ENCODE measurements around the gene CLIC1. TPM values are rescaled to one million over a fixed set of nuclear protein-coding genes. Genes with fewer than 3 reads are reported as not detected.
A peak's percentile ranks its signal among the peaks of the same experiment; 100 is the strongest.

The CLIC1 gene
- polyA plus RNA-seq, 6 donors from 2014 or later = 536 to 743 (median 628) TPM

DNA sequence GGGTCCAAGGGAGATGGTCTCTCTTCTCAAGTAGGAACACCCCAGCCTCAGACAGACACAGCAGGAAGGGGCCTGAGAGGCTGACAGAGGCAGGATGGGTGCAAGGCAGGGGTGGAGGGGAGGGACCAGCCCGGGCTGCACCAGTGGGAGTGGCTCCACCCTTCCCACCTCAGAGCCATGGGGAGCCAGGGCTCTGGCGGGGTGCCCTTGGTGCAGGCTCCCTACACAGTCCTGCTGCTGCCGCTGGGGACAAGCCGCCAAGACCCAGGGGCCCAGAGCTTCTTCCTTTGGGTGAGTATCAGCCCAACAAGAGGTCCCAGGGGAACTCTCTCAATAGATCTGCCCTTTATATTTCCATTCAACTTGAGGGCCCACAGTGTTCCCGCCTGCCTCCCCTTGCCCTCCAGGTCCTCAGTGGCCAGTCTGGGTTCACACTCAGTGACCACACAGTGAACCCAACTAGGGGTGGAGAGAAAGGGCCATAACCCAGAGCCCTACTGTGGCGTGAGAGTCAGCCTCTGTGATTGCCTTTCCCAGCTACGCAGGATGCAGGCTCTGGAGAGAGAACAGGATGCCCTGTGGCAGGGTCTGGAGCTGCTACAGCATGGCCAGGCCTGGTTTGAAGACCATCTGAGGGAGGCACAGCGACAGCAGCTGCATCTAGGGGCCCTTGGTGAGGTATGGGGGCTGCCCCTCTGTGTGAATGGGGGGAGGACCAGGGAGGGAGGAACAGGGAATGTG is 26.7 kb upstream of the CLIC1 start:
- DNase-seq = no peak
- Mint-ChIP-seq H3K27ac (peak overlapping the region in 1 of 6 donors; percentile 42), H3K9me3 (no peaks in the 10 kb centered on the region), H3K36me3 (peaks cover 0 to 20% of the 10 kb centered on the region in 2 donors), H3K4me1 (peaks cover 0 to 9% (median 0%) of the 10 kb centered on the region in 3 donors), H3K4me3 (peak overlapping the region in 1 of 8 donors; percentile 76), H3K27me3 (no peaks in the 10 kb centered on the region)
- no peak for ATAC-seq (ENCODE audit: low read depth in 2 of 2)

DNA sequence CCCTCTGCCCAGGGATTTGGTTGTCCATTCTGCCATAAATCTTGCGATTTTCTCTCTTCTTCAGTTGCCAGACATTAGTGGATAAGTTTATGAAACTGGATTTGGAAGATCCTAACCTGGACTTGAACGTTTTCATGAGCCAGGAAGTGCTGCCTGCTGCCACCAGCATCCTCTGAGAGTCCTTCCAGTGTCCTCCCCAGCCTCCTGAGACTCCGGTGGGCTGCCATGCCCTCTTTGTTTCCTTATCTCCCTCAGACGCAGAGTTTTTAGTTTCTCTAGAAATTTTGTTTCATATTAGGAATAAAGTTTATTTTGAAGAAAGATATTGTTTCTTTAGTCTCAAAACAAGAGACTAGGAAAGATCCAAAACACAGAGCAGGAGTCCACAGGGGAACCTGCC is 26.0 kb upstream of the CLIC1 start, which contains the start of gene SAPCD1:
Gene SAPCD1 (plus strand): TSS at position 301 of the 400 bp plus-strand sequence. CDS start 399 bp downstream, outside the sequence.
- no peak for ATAC-seq (ENCODE audit: low read depth in 2 of 2)
- peak within 1 kb of the TSS in 1 of 8 donors; percentile 76 for H3K4me3 Mint-ChIP-seq
- peaks cover 0 to 10% (median 0%) of the 10 kb centered on the region in 3 donors for H3K4me1 Mint-ChIP-seq
- peak within 1 kb of the TSS in 1 of 6 donors; percentile 42 for H3K27ac Mint-ChIP-seq
- no peaks in the 10 kb centered on the region for H3K27me3 Mint-ChIP-seq
- no peaks in the 10 kb centered on the region for H3K9me3 Mint-ChIP-seq
- H3K36me3 Mint-ChIP-seq = peaks cover 0 to 23% of the 10 kb centered on the region in 2 donors
- DNase-seq = no peak

DNA sequence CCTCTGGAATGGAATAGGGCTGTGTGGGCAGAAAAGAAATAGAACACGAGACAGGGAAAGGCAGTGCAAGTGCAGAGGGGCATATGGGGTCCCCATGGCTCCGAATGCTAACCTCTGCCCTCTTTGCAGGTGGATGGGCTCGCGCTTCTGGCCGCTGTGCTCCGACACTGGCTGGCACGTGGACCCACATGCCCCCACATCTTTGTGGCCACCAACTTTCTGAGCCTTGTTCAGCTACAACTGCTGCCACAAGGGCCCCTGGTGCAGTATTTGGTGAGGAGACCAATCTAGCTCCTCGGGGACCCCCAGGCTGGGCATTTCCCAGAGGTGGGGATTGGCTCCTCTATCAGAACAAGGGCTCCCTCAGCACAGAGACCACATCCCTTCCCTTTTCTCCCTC is 25.0 kb upstream of the CLIC1 start:
- ATAC-seq (ENCODE audit: low read depth in 2 of 2) (no peak), DNase-seq (no peak)
- Mint-ChIP-seq H3K9me3 (no peaks in the 10 kb centered on the region), H3K27ac (peak overlapping the region in 1 of 6 donors; percentile 72), H3K4me1 (peaks cover 0 to 10% (median 0%) of the 10 kb centered on the region in 3 donors), H3K36me3 (peaks cover 0 to 23% of the 10 kb centered on the region in 2 donors), H3K27me3 (no peaks in the 10 kb centered on the region), H3K4me3 (no peak overlapping the region)

DNA sequence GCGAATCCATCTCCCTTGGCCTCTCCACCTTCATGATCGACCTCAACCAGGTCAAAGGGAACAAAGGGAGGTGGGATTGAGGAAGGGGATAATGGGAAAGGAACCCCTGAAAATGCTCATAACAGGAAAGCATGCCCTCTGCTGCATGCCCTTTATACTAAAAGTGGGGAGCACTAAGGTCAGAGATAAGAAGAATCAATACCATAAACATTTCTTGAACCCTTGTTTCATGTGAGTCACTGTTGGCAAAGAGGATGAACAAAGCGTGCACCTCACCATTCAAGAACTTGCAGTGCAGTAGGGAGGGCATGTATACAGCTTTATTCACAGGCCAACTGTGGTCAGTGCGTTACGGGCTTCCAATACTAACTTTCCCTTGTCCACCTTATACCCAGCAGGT is 24.5 kb upstream of the CLIC1 start:
- Mint-ChIP-seq H3K27ac (peak overlapping the region in 2 of 6 donors; percentile 31 to 72), H3K4me1 (peaks cover 0 to 10% (median 0%) of the 10 kb centered on the region in 3 donors), H3K4me3 (no peak overlapping the region), H3K9me3 (no peaks in the 10 kb centered on the region), H3K36me3 (peaks cover 0 to 23% of the 10 kb centered on the region in 2 donors), H3K27me3 (no peaks in the 10 kb centered on the region)
- no peak for ATAC-seq (ENCODE audit: low read depth in 2 of 2)
- no peak for DNase-seq

DNA sequence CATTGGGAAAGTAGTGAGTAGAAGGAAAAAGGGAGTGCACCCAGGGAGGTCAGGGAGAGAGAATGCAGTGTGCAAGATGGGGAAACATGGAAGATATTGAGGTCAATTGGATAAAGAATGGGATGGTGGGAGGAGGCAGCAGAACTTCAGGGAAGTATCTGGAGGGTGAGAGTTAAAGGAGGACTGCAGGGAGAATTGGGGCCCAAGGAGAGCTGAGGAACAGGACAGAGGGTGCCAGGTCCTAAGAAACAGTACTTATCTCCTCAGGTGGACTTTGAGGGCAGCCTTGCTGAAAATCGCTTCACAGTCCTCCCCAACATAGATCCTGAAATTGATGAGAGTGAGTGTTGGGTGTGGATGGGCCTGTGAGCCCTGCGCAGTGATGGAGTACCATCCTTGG is 22.0 kb upstream of the CLIC1 start:
- no peaks in the 10 kb centered on the region for H3K9me3 Mint-ChIP-seq
- H3K4me3 Mint-ChIP-seq = no peak overlapping the region
- no peak for DNase-seq
- no peak overlapping the region for H3K27ac Mint-ChIP-seq
- H3K36me3 Mint-ChIP-seq = peaks cover 0 to 23% of the 10 kb centered on the region in 2 donors
- no peak for ATAC-seq (ENCODE audit: low read depth in 2 of 2)
- no peaks in the 10 kb centered on the region for H3K27me3 Mint-ChIP-seq
- peaks cover 0 to 10% (median 0%) of the 10 kb centered on the region in 3 donors for H3K4me1 Mint-ChIP-seq

DNA sequence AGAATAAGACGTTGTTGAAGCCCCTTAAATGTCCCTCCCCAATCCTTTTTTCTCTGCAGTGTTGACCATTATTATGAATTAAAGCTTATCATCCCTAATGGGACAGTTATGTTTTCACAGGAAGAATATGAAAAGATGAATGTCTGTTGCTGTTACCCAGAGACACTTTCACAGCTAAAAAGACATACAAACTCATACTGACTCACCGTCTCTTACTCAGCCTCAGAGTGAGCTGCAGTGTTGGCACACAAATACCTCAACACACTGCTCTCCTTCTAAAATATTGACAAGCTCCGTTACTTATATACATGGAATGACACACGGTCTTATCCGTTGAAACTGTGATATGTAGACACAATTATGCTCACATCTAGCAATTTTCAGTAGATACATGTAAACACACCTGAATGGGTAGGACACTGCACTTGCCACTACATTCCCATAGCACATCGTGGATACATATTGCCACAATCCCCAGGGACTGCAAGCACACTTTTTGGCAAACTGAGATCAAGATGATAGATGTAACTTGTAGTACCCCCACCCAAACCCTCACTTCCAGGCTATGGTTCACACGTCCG is 16.5 kb upstream of the CLIC1 start:
- DNase-seq = no peak
- no peak for ATAC-seq (ENCODE audit: low read depth in 2 of 2)
- Mint-ChIP-seq H3K27me3 (no peaks in the 10 kb centered on the region), H3K4me1 (no peaks in the 10 kb centered on the region), H3K27ac (no peak overlapping the region), H3K36me3 (peaks cover 0 to under 1% of the 10 kb centered on the region in 2 donors), H3K4me3 (no peak overlapping the region), H3K9me3 (no peaks in the 10 kb centered on the region)

DNA sequence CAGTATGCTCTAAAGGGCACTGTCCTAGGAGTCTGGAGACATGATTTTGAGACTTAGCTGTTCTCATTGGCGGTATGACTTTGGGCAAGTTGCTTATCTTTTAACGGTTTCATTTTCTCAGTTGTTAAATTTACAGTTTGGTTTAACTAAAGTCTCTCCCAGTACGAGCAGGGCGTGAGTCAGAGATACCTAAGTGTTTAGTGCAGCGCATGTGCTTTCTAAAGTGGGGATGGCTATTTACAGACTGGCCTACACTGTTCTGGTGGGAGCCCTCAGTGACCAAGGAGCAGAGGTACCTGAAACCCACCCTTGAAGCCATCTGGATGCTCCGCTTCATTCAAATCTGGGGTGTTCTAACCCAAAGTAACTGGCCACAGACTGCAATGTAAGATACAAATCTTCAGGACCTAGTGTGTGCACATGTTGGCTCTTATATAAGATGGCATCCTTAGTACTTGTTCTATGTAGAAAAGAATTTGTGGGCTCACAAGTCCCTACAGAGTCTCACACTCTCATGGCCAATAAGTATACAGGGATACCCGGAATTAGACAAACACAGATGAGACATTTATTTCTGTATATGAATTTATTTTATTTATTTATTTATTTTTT is 14.2 kb upstream of the CLIC1 start:
- Mint-ChIP-seq H3K27ac (no peak overlapping the region), H3K4me1 (no peaks in the 10 kb centered on the region), H3K9me3 (no peaks in the 10 kb centered on the region), H3K27me3 (no peaks in the 10 kb centered on the region), H3K36me3 (no peaks in the 10 kb centered on the region), H3K4me3 (no peak overlapping the region)
- DNase-seq = no peak
- ATAC-seq (ENCODE audit: low read depth in 2 of 2) = no peak

DNA sequence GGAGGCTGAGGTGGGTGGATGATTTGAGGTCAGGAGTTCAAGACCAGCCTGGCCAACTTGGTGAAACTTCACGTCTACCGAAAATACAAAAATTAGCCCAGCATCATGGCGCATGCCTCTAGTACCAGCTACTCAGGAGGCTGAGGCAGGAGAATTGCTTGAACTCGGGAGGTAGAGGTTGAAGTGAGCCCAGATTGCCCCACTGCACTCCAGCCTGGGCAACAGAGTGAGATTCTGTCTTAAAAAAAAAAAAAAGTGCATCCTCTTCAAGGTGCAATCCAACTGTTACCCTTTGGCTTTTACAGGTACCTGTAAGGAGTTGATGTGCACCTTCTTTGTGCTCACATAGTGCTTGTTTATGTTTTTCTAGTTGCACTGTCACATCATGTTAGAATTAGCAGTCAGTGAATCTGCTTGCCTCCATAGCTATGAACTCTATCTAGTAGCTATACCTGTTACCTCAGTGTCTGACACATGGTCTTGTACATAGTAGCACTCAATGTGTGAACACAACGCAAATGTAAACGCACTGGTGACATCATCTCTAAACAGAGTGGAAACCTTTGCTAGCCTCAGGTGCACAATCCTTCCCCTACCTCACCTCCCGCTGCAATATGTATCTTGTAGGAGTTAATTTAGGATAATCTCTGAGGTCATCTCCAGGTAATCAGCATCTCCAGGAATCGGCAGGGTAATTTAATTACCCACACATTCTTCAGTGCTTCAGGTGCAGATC is 13.1 kb upstream of the CLIC1 start:
- no peak for ATAC-seq (ENCODE audit: low read depth in 2 of 2)
- H3K4me1 Mint-ChIP-seq = no peaks in the 10 kb centered on the region
- H3K27ac Mint-ChIP-seq = peak overlapping the region in 1 of 6 donors; percentile 22
- no peaks in the 10 kb centered on the region for H3K9me3 Mint-ChIP-seq
- no peak for DNase-seq
- H3K4me3 Mint-ChIP-seq = peak overlapping the region in 1 of 8 donors; percentile 5
- no peaks in the 10 kb centered on the region for H3K27me3 Mint-ChIP-seq
- H3K36me3 Mint-ChIP-seq = no peaks in the 10 kb centered on the region

DNA sequence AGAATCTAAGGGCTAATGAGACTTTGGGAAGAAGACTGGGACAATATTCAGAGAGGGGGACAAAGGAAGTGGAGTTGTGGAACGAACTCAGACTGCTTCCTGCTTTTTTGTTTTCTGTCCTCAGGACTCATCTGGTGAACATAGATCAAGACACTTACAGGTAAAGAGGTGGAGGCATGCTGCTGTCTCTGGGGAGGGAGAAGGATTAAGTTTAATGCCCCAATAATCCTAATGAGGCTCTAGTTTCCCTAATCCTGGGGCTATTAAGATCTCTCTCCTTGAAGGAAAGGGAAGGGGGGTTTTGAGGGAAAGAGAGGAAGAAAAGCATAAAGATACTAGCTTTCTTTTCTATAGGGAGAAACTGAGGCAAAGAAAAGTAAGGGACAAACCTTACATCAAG is 8.1 kb upstream of the CLIC1 start:
- DNase-seq = no peak
- H3K27me3 Mint-ChIP-seq = no peaks in the 10 kb centered on the region
- H3K4me1 Mint-ChIP-seq = peaks cover 11 to 21% (median 14%) of the 10 kb centered on the region in 3 donors
- ATAC-seq (ENCODE audit: low read depth in 2 of 2) = no peak
- peak overlapping the region in 1 of 8 donors; percentile 5 for H3K4me3 Mint-ChIP-seq
- H3K9me3 Mint-ChIP-seq = no peaks in the 10 kb centered on the region
- H3K36me3 Mint-ChIP-seq = peaks cover 0 to 4% of the 10 kb centered on the region in 2 donors
- peak overlapping the region in 2 of 6 donors; percentile 6 to 49 for H3K27ac Mint-ChIP-seq

DNA sequence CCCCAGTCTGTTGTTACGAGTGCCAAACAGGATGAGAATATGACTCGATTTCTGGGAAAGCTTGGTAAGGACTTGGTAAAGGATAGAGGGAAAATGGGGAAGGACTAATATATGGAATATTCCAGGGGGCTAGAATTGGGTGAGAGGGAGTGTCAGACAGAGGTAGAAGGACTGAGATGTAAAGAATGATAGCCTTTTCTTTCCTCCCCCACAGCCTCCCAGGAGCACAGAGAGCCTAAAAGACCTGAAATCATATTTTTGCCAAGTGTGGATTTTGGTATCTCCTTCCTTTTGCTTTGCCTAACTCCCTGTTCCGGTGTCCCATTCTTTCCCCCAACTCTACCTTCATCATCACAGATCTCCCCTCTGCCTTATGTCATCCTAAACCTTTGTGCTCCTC is 6.6 kb upstream of the CLIC1 start:
- H3K9me3 Mint-ChIP-seq = no peaks in the 10 kb centered on the region
- DNase-seq = no peak
- peak overlapping the region in 1 of 8 donors; percentile 94 for H3K4me3 Mint-ChIP-seq
- no peak for ATAC-seq (ENCODE audit: low read depth in 2 of 2)
- H3K27me3 Mint-ChIP-seq = no peaks in the 10 kb centered on the region
- H3K27ac Mint-ChIP-seq = peak overlapping the region in 1 of 6 donors; percentile 13
- peaks cover 26 to 36% (median 30%) of the 10 kb centered on the region in 3 donors for H3K4me1 Mint-ChIP-seq
- H3K36me3 Mint-ChIP-seq = peaks cover 0 to 4% of the 10 kb centered on the region in 2 donors

DNA sequence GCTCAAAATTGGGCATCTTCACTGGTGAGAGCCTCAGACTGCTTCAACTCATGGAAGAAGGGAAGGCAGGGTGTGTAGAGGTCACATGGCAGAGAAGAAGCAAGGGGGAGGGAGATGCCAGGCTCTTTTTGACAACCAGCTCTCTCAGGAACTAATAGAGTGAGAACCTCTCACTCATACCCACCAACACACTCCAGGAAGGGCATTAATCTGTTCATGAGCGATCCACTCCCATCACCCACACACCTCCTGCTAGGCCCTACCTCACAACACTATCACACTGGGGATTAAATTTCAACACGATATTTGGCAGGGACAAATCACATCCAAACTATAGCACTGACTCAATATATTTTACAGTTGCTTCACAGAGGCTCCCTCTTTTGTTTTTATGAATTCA is 5.5 kb upstream of the CLIC1 start:
- H3K4me3 Mint-ChIP-seq = peak overlapping the region in 5 of 8 donors; percentile 82 to 99 (median 94)
- ATAC-seq (ENCODE audit: low read depth in 2 of 2) (no peak), DNase-seq (no peak)
- peaks cover 0 to 4% of the 10 kb centered on the region in 2 donors for H3K36me3 Mint-ChIP-seq
- H3K4me1 Mint-ChIP-seq = peaks cover 37 to 47% (median 40%) of the 10 kb centered on the region in 3 donors
- H3K27me3 Mint-ChIP-seq = no peaks in the 10 kb centered on the region
- H3K27ac Mint-ChIP-seq = peak overlapping the region in 3 of 6 donors; percentile 47 to 84 (median 60)
- no peaks in the 10 kb centered on the region for H3K9me3 Mint-ChIP-seq

DNA sequence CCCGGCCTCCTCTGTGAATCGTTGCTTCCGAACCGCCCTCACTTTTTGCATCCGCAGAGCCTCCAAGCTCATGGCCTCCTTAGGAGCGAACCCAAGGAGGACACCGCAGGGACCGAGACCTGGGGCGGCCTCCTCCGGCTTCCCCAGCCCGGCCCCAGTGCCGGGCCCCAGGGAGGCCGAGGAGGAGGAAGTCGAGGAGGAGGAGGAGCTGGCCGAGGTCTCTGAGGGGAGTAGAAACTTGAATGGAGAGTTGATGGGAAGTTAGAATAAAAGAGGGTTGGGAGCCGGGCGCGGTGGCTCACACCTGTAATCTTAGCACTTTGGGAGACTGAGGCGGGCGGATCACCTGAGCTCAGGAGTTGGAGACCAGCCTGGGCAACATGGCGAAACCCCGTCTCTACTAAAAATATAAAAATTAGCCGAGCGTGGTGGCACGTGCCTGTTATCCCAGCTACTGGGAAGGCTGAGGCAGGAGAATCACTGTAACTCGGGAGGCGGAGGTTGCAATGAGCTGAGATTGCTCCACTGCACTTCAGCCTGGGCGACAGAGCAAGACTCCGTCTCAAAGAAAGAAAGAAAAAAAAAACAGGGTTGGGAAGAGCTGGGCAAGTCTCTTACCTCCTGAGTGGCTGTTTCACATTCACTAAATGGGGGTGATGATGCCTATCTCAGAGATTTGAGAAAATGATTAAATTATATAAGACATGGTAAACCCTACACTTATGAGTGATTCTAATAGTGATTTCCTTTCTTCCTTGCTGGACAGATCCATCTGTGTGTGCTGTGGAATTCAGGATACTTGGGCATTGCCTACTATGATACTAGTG is 4.3 kb upstream of the CLIC1 start:
- DNase-seq (no peak), ATAC-seq (ENCODE audit: low read depth in 2 of 2) (peak; percentile 3)
- H3K4me1 Mint-ChIP-seq = peaks cover 47 to 53% (median 48%) of the 10 kb centered on the region in 3 donors

More for the DNA sequence above, 4.3 kb upstream of the CLIC1 start:
- H3K27ac Mint-ChIP-seq = peak overlapping the region; percentile 94 to 100 (median 99)
- no peaks in the 10 kb centered on the region for H3K27me3 Mint-ChIP-seq
- H3K9me3 Mint-ChIP-seq = no peaks in the 10 kb centered on the region
- H3K36me3 Mint-ChIP-seq = peaks cover 4% of the 10 kb centered on the region in 2 donors
- H3K4me3 Mint-ChIP-seq = peak overlapping the region; percentile 94 to 100 (median 98)

All from naive B cell (primary cell).